NCI-H2171 treated with DMSO at 0.1 percent for 48 hours (cell line): ENCODE results near the gene MYO10.
"Not testable (repeated sequence)": the region's sequence is repeated elsewhere in the genome, so short reads cannot be mapped to it uniquely, and the experiment has no call there.

Experiments
- DNase-seq: peaks from one replicate; lab custom pipeline; 2025; lab: John Stamatoyannopoulos, UW

The MYO10 gene

GRCh38 chr5:16862777-16863176 is 73.3 kb downstream of the MYO10 start:
- no peak for DNase-seq

- DNase-seq = no peak
Observed at GRCh38 chr5:16859346-16859745, 76.7 kb downstream of the MYO10 start.

- DNase-seq = no peak
Observed at GRCh38 chr5:16858151-16858550, 77.9 kb downstream of the MYO10 start.

GRCh38 chr5:16857635-16858034 is 78.5 kb downstream of the MYO10 start:
- no peak for DNase-seq

- DNase-seq = no peak
Observed at GRCh38 chr5:16856531-16856930, 79.6 kb downstream of the MYO10 start.

- DNase-seq = no peak
Observed at GRCh38 chr5:16855898-16856297, 80.2 kb downstream of the MYO10 start.

GRCh38 chr5:16855485-16855884 is 80.6 kb downstream of the MYO10 start:
- peak; percentile 98 for DNase-seq

- DNase-seq = no peak
Observed at GRCh38 chr5:16854351-16854750, 81.7 kb downstream of the MYO10 start.

GRCh38 chr5:16853518-16853917 is 82.6 kb downstream of the MYO10 start:
- DNase-seq = peak; percentile 52

GRCh38 chr5:16852251-16853005 is 83.7 kb downstream of the MYO10 start:
- DNase-seq = no peak

- DNase-seq = no peak
Observed at GRCh38 chr5:16849775-16850174, 86.3 kb downstream of the MYO10 start.

GRCh38 chr5:16849181-16849580 is 86.9 kb downstream of the MYO10 start:
- no peak for DNase-seq

- DNase-seq = no peak
Observed at GRCh38 chr5:16844952-16845351, 91.1 kb downstream of the MYO10 start.

GRCh38 chr5:16842896-16843295 is 93.2 kb downstream of the MYO10 start:
- no peak for DNase-seq

- no peak for DNase-seq
Observed at GRCh38 chr5:16841416-16841815, 94.7 kb downstream of the MYO10 start.

GRCh38 chr5:16837305-16837704 is 98.8 kb downstream of the MYO10 start:
- no peak for DNase-seq

GRCh38 chr5:16834029-16834428 is 102.1 kb downstream of the MYO10 start:
- DNase-seq = no peak

- DNase-seq = not testable (repeated sequence)
Observed at GRCh38 chr5:16831326-16831725, 104.8 kb downstream of the MYO10 start.

- no peak for DNase-seq
Observed at GRCh38 chr5:16827755-16828154, 108.3 kb downstream of the MYO10 start.

- DNase-seq = peak; percentile 26
Observed at GRCh38 chr5:16826379-16827125, 109.5 kb downstream of the MYO10 start.

GRCh38 chr5:16819522-16820167 is 116.4 kb downstream of the MYO10 start:
- no peak for DNase-seq

- no peak for DNase-seq
Observed at GRCh38 chr5:16815432-16815831, 120.7 kb downstream of the MYO10 start.

GRCh38 chr5:16812911-16813310 is 123.2 kb downstream of the MYO10 start:
- peak; percentile 7 for DNase-seq
